HG03354 (cell line): ENCODE data around the gene EBF3.

ENCODE experiments used
- ATAC-seq: cut with Tn5 transposase; IDR thresholded peaks from one replicate; pipeline ENCODE4 v1.9.1; 2021; ENCODE audit warnings: mild to moderate bottlenecking; ENCODE audit not compliant: unreplicated experiment, poor library complexity, severe bottlenecking

EBF3 gene

GRCh38 chr10:129897871-129898626 is 66.0 kb downstream of the EBF3 start:
- ATAC-seq, result no peak

GRCh38 chr10:129896860-129897200 is 67.2 kb downstream of the EBF3 start:
- ATAC-seq, result no peak

GRCh38 chr10:129896136-129896859 is 67.8 kb downstream of the EBF3 start:
- ATAC-seq, result no peak

- ATAC-seq, result no peak
These were observed 68.3 kb downstream of the EBF3 start for GRCh38 chr10:129895811-129896135.

GRCh38 chr10:129894698-129895097 is 69.4 kb downstream of the EBF3 start:
- ATAC-seq, result no peak

- ATAC-seq, result no peak
These were observed 70.7 kb downstream of the EBF3 start for GRCh38 chr10:129893104-129894089.

- ATAC-seq, result no peak
These were observed 71.5 kb downstream of the EBF3 start for GRCh38 chr10:129892548-129893052.

GRCh38 chr10:129891806-129892205 is 72.3 kb downstream of the EBF3 start:
- no peak for ATAC-seq

- ATAC-seq, result no peak
These were observed 73.9 kb downstream of the EBF3 start for GRCh38 chr10:129890170-129890569.

GRCh38 chr10:129888784-129889616 is 75.1 kb downstream of the EBF3 start:
- ATAC-seq, result peak; percentile 86

GRCh38 chr10:129887986-129888783 is 75.9 kb downstream of the EBF3 start:
- ATAC-seq, result no peak

GRCh38 chr10:129887381-129887905 is 76.6 kb downstream of the EBF3 start:
- ATAC-seq, result no peak

GRCh38 chr10:129886263-129886662 is 77.8 kb downstream of the EBF3 start:
- no peak for ATAC-seq

- no peak for ATAC-seq
These were observed 78.5 kb downstream of the EBF3 start for GRCh38 chr10:129885526-129885925.

GRCh38 chr10:129884398-129885078 is 79.5 kb downstream of the EBF3 start:
- ATAC-seq, result no peak

- no peak for ATAC-seq
These were observed 80.3 kb downstream of the EBF3 start for GRCh38 chr10:129883626-129884397.

- no peak for ATAC-seq
These were observed 81.0 kb downstream of the EBF3 start for GRCh38 chr10:129883029-129883428.
